CD14-positive monocyte (primary cell): ENCODE measurements around the gene ZNF341. TPM values are rescaled to one million over a fixed set of nuclear protein-coding genes. Genes with fewer than 3 reads are reported as not detected.

Experiments used
- DNase-seq, 3 donors: peaks; one replicate each; pipeline ENCODE4 v3.0.0-alpha.2; 2011 to 2022
- H2AFZ ChIP-seq: 2 replicates; pipeline ENCODE4 v1.6.0; 2012; ENCODE audit warnings: mild to moderate bottlenecking, low read depth, low read length, inconsistent platforms; ENCODE audit not compliant: insufficient read depth, poor library complexity, severe bottlenecking
- H3K27ac ChIP-seq, 2 donors: 1 replicate in 1 of 2; 2 replicates in 1 of 2; pipeline ENCODE4 v1.5.1; 2012 to 2013; ENCODE audit warnings: low read length in 2 of 2, control low read depth in 1 of 2, inconsistent platforms in 1 of 2, low read depth in 1 of 2, mild to moderate bottlenecking in 1 of 2
- H3K27me3 ChIP-seq, 2 donors: one replicate each; pipeline versions ENCODE4 v1.6.0 to v1.6.1; 2011 to 2013; ENCODE audit warnings: low read length in 2 of 2; ENCODE audit not compliant: control insufficient read depth in 2 of 2, insufficient read depth in 2 of 2
- H3K36me3 ChIP-seq, 2 donors: replicated peaks in 1 of 2; 1 replicate in 1 of 2; 2 replicates in 1 of 2; pipeline versions ENCODE4 v1.5.1 to v1.6.1; 2012 to 2013; ENCODE audit warnings: low read length in 2 of 2, control low read depth in 1 of 2, inconsistent platforms in 1 of 2, mild to moderate bottlenecking in 1 of 2; ENCODE audit not compliant: insufficient read depth in 2 of 2, control insufficient read depth in 1 of 2
- H3K4me1 ChIP-seq, 2 donors: 1 replicate in 1 of 2; 2 replicates in 1 of 2; pipeline versions ENCODE4 v1.5.1 to v1.6.1; 2012 to 2013; ENCODE audit warnings: low read length in 2 of 2, control low read depth in 1 of 2, inconsistent platforms in 1 of 2, mild to moderate bottlenecking in 1 of 2, moderate library complexity in 1 of 2; ENCODE audit not compliant: insufficient read depth in 2 of 2, control insufficient read depth in 1 of 2
- H3K4me2 ChIP-seq: replicated peaks from 2 replicates; pipeline ENCODE3; 2012; ENCODE audit warnings: low read length, moderate library complexity, mild to moderate bottlenecking; ENCODE audit not compliant: poor library complexity, severe bottlenecking; ENCODE audit errors: extremely low read depth
- H3K4me3 ChIP-seq, 3 experiments: fragments of 200-600 bp in 1 of 3; sonication (generic) in 1 of 3; replicated peaks in 1 of 3; 1 replicate in 2 of 3; 2 replicates in 1 of 3; pipeline ENCODE4 v1.5.1; 2011 to 2013; ENCODE audit warnings: low read length in 3 of 3, mild to moderate bottlenecking in 3 of 3, control low read depth in 2 of 3, low read depth in 2 of 3, inconsistent platforms in 1 of 3, moderate library complexity in 1 of 3
- H3K79me2 ChIP-seq: 2 replicates; pipeline ENCODE4 v1.6.0; 2012; ENCODE audit warnings: mild to moderate bottlenecking, control low read depth, inconsistent platforms, low read length, moderate library complexity; ENCODE audit not compliant: insufficient read depth
- H3K9ac ChIP-seq: 2 replicates; pipeline ENCODE4 v1.6.0; 2017; ENCODE audit warnings: low read length, mild to moderate bottlenecking; ENCODE audit not compliant: insufficient read depth, poor library complexity, severe bottlenecking
- H3K9me3 ChIP-seq, 2 donors: replicated peaks in 1 of 2; 1 replicate in 1 of 2; 2 replicates in 1 of 2; pipeline versions ENCODE4 v1.5.1 to v1.6.1; 2012 to 2013; ENCODE audit warnings: low read length in 2 of 2, control low read depth in 1 of 2; ENCODE audit not compliant: control insufficient read depth in 1 of 2, insufficient read depth in 1 of 2
- H4K20me1 ChIP-seq: 2 replicates; pipeline ENCODE4 v1.6.0; 2012; ENCODE audit warnings: mild to moderate bottlenecking, low read length, control low read depth, moderate library complexity; ENCODE audit not compliant: insufficient read depth
- H3K27ac Mint-ChIP-seq, 7 donors: one replicate each; pipeline ENCODE4 v1.8.0; 2020; ENCODE audit warnings: mild to moderate bottlenecking in 7 of 7, mixed read lengths in 7 of 7, moderate library complexity in 6 of 7, inconsistent platforms in 2 of 7
- H3K27me3 Mint-ChIP-seq, 3 donors: one replicate each; pipeline ENCODE4 v1.8.0; 2021 to 2022; ENCODE audit warnings: low read depth in 3 of 3, mild to moderate bottlenecking in 3 of 3, mixed read lengths in 3 of 3, moderate library complexity in 3 of 3, inconsistent platforms in 1 of 3
- H3K36me3 Mint-ChIP-seq, 2 donors: one replicate each; pipeline ENCODE4 v1.8.0; 2020; ENCODE audit warnings: mixed read lengths in 2 of 2, inconsistent platforms in 1 of 2, mild to moderate bottlenecking in 1 of 2
- H3K4me1 Mint-ChIP-seq: one replicate; pipeline ENCODE4 v1.8.0; 2020; ENCODE audit warnings: mild to moderate bottlenecking, mixed read lengths
- H3K4me3 Mint-ChIP-seq, 2 donors: one replicate each; pipeline ENCODE4 v1.8.0; 2020; ENCODE audit warnings: mild to moderate bottlenecking in 2 of 2, mixed read lengths in 2 of 2, moderate library complexity in 1 of 2
- H3K9me3 Mint-ChIP-seq, 7 donors: one replicate each; pipeline ENCODE4 v1.8.0; 2020 to 2022; ENCODE audit warnings: mixed read lengths in 7 of 7, mild to moderate bottlenecking in 6 of 7, moderate library complexity in 6 of 7, inconsistent platforms in 2 of 7
- CTCF ChIP-seq: fragments of 200-600 bp; IDR thresholded peaks from one replicate; pipeline ENCODE4 v1.8.0; 2022; ENCODE audit warnings: antibody characterized with exemption, mild to moderate bottlenecking
- WGBS: methylation state at CpG from one replicate; pipeline ENCODE4 v1.1.5; 2013; ENCODE audit warnings: missing lambda C conversion rate; ENCODE audit not compliant: insufficient coverage; 5-methylcytosine and 5-hydroxymethylcytosine counted together
- intact Hi-C, 2 donors: fragments of 100-400 bp; cut with micrococcal nuclease; formaldehyde crosslinking; loops; one replicate each; pipeline versions ENCODE4 v1.15.0 to v1.15.1; 2023
- polyA plus RNA-seq, 3 donors: library from polyadenylated mRNA; depleted of rRNA in 1 of 3; unstranded in 2 of 3; stranded (reverse) in 1 of 3; fragments of 300-500 nt in 2 of 3; fragments of >200 nt in 1 of 3; fragmentation: Illumina TruSeq in 2 of 3; gene quantifications; 1 replicate in 2 of 3; 2 replicates in 1 of 3; pipeline ENCODE4 v1.2.3, GENCODE V29; 2012 to 2021

ZNF341 gene
- polyA plus RNA-seq, 3 donors, result 1.1 to 10.3 (median 2.3) TPM

GRCh38 chr20:33744181-33744580 is 12.4 kb downstream of the ZNF341 start:
- peaks cover 0 to 4% of the 10 kb centered on the region in 2 donors for H3K9me3 ChIP-seq
- no peak overlapping the region for H3K4me2 ChIP-seq
- H3K36me3 ChIP-seq, result peaks cover 10 to 21% of the 10 kb centered on the region in 2 donors
- 82% methylated on average over 2 of the region's 3 CpGs for WGBS
- H3K79me2 ChIP-seq, result no peaks in the 10 kb centered on the region
- intact Hi-C loops, result no loop called here
- H3K9ac ChIP-seq, result no peak overlapping the region
- H3K27me3 ChIP-seq, result no peaks in the 10 kb centered on the region
- H3K36me3 Mint-ChIP-seq, result peaks cover 35 to 50% of the 10 kb centered on the region in 2 donors
- no peak for DNase-seq
- H3K9me3 Mint-ChIP-seq, result peaks cover 0 to 6% (median 2%) of the 10 kb centered on the region in 7 donors
- no peaks in the 10 kb centered on the region for H3K27me3 Mint-ChIP-seq
- no peak overlapping the region for H3K27ac ChIP-seq
- peak overlapping the region in 2 of 7 donors; percentile 10 to 11 for H3K27ac Mint-ChIP-seq
- no peak overlapping the region for H3K4me3 ChIP-seq
- peaks cover 5 to 8% of the 10 kb centered on the region in 2 donors for H3K4me1 ChIP-seq
- no peaks in the 10 kb centered on the region for H4K20me1 ChIP-seq
- H3K4me1 Mint-ChIP-seq, result peaks cover 12% of the 10 kb centered on the region
- no peak for TF ChIP-seq CTCF
- no peak overlapping the region for H2AFZ ChIP-seq
- no peak overlapping the region for H3K4me3 Mint-ChIP-seq

GRCh38 chr20:33744773-33745385 is 13.1 kb downstream of the ZNF341 start:
- H3K27me3 ChIP-seq, result no peaks in the 10 kb centered on the region
- H3K36me3 Mint-ChIP-seq, result peaks cover 32 to 51% of the 10 kb centered on the region in 2 donors
- H3K9me3 ChIP-seq, result peaks cover 0 to 4% of the 10 kb centered on the region in 2 donors
- no peak overlapping the region for H2AFZ ChIP-seq
- no peak overlapping the region for H3K27ac ChIP-seq
- no peak overlapping the region for H3K4me3 ChIP-seq
- WGBS, result 96% methylated on average over 14 of the region's 14 CpGs
- H3K9ac ChIP-seq, result no peak overlapping the region
- no peaks in the 10 kb centered on the region for H4K20me1 ChIP-seq
- no peak for TF ChIP-seq CTCF
- no peaks in the 10 kb centered on the region for H3K79me2 ChIP-seq
- H3K4me3 Mint-ChIP-seq, result no peak overlapping the region
- peaks cover 5 to 8% of the 10 kb centered on the region in 2 donors for H3K4me1 ChIP-seq
- H3K9me3 Mint-ChIP-seq, result peaks cover 0 to 6% (median 0%) of the 10 kb centered on the region in 7 donors
- no peak for DNase-seq
- H3K27ac Mint-ChIP-seq, result peak overlapping the region in 2 of 7 donors; percentile 8 to 14
- H3K4me1 Mint-ChIP-seq, result peaks cover 8% of the 10 kb centered on the region
- no peaks in the 10 kb centered on the region for H3K27me3 Mint-ChIP-seq
- no peak overlapping the region for H3K4me2 ChIP-seq
- intact Hi-C loops, result no loop called here
- H3K36me3 ChIP-seq, result peaks cover 10 to 24% of the 10 kb centered on the region in 2 donors
